HFFc6 (cell line): ENCODE data around the gene TENM4. TPM values are rescaled to one million over a fixed set of nuclear protein-coding genes. Genes with fewer than 3 reads are reported as not detected.

Experiments used
- DNase-seq: peaks from one replicate; pipeline ENCODE4 v3.0.0-alpha.2; 2018
- H3K27ac Mint-ChIP-seq: 2 replicates; pipeline ENCODE4 v1.8.0; 2020; ENCODE audit warnings: mild to moderate bottlenecking, mixed read lengths
- H3K27me3 Mint-ChIP-seq: 2 replicates; pipeline ENCODE4 v1.8.0; 2021; ENCODE audit warnings: mild to moderate bottlenecking, moderate library complexity, mixed read lengths; ENCODE audit not compliant: insufficient read depth
- H3K36me3 Mint-ChIP-seq: 2 replicates; pipeline ENCODE4 v1.8.0; 2021; ENCODE audit warnings: low read depth, mixed read lengths
- H3K4me1 Mint-ChIP-seq: 2 replicates; pipeline ENCODE4 v1.8.0; 2020; ENCODE audit warnings: low read depth, mixed read lengths
- H3K4me3 Mint-ChIP-seq: 2 replicates; pipeline ENCODE4 v1.8.0; 2020; ENCODE audit warnings: mild to moderate bottlenecking, moderate library complexity, mixed read lengths
- H3K9me3 Mint-ChIP-seq: 2 replicates; pipeline ENCODE4 v1.8.0; 2020; ENCODE audit warnings: mild to moderate bottlenecking, mixed read lengths
- total RNA-seq, 6 experiments: library from RNA; stranded (reverse); fragmentation: NEBNext Ultra II Directional; extraction: Animal tissue kit (Norgen Biotek cat#: 25700); gene quantifications; 2 replicates in 1 of 6; 3 replicates in 5 of 6; pipeline ENCODE4 v1.2.3, GENCODE V29; 2021
- TF ChIP-seq, protein P1 (sequence below): fragments of 200-600 bp; sonication (generic); IDR thresholded peaks from 2 replicates; pipeline ENCODE4 v1.5.0; 2021; ENCODE audit warnings: antibody characterized with exemption, mild to moderate bottlenecking

TENM4 gene
- total RNA-seq, 6 experiments from 2014 or later: 20.9 to 45.5 (median 26.5) TPM

DNA sequence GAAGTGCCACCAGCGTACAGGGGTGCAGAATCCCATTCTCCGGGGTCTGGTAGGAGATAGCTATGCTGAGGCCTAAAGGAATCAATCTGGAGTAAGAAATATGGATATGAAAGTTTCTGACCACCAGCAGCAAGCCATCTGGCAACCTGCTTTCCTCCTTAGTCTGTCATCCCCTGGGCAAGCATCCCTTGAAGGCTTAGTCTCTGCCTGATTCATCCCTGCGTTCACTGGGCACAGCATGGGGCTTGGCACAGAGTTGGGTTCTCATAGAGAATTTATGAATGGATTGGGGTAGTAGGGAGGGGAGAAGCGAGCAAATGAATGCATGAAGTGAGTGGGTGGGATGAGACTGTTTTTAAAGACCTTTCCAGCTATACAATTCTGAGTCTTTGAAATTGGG lies 780.4 kb downstream of the TENM4 start:
- Mint-ChIP-seq H3K9me3 (no peaks in the 10 kb centered on the region), H3K36me3 (peaks cover 26% of the 10 kb centered on the region), H3K4me1 (peaks cover 30% of the 10 kb centered on the region), H3K4me3 (no peak overlapping the region), H3K27ac (no peak overlapping the region), H3K27me3 (peaks cover 1% of the 10 kb centered on the region; the same call in 1 of the 2 replicates)
- DNase-seq: no peak
- TF ChIP-seq, protein P1, sequence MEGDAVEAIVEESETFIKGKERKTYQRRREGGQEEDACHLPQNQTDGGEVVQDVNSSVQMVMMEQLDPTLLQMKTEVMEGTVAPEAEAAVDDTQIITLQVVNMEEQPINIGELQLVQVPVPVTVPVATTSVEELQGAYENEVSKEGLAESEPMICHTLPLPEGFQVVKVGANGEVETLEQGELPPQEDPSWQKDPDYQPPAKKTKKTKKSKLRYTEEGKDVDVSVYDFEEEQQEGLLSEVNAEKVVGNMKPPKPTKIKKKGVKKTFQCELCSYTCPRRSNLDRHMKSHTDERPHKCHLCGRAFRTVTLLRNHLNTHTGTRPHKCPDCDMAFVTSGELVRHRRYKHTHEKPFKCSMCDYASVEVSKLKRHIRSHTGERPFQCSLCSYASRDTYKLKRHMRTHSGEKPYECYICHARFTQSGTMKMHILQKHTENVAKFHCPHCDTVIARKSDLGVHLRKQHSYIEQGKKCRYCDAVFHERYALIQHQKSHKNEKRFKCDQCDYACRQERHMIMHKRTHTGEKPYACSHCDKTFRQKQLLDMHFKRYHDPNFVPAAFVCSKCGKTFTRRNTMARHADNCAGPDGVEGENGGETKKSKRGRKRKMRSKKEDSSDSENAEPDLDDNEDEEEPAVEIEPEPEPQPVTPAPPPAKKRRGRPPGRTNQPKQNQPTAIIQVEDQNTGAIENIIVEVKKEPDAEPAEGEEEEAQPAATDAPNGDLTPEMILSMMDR: no peak

DNA sequence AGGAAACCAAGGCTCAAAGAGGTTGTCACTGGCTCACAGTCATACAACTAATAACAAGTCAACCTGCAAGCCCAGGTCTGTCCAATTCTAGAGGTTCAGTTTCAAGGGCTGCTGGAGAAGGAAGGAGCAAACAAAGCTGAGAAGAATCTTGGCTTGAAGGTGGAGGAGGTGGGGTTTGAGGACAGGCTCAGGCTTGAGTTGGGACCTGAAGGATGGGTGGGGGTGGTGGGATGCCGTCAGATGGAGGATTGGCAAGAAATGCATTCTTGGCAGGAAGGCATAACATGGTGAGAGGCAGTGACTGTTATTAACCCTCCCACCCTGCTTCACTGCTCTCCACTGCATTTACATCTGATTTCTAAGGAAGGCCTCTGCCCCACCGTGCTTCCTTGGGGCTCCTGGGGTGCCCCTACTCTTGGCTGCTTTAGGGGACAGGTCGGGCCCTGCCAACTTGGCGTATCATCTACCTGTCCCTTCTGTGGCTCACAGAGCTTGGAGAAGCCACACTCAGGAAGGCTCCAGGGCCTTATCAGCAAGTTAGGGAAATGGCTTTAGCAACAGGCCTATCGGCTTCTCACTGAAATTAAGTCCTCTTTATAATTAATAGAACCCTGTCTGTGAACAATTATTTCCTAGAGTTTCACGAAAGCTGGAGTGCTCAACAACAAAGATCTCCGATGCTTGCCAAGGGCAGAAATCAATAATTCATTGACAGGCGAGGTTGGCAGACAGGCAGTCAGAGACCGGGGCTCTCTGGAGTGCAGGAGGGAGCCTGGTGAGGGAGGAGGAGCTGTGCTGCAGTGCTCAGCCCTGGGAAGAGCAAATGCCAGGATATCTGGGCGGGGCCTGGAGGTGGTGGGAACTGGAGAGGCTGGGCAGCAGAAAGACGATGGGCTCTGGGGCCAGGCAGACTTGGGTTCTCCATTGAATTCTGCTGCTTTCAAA lies 781.2 kb downstream of the TENM4 start:
- Mint-ChIP-seq H3K27me3 (peaks cover 3% of the 10 kb centered on the region; the same call in 1 of the 2 replicates), H3K4me1 (peaks cover 21% of the 10 kb centered on the region), H3K36me3 (peaks cover 26% of the 10 kb centered on the region), H3K9me3 (no peaks in the 10 kb centered on the region), H3K27ac (no peak overlapping the region), H3K4me3 (no peak overlapping the region)
- no peak for DNase-seq
- TF ChIP-seq, protein P1: no peak

DNA sequence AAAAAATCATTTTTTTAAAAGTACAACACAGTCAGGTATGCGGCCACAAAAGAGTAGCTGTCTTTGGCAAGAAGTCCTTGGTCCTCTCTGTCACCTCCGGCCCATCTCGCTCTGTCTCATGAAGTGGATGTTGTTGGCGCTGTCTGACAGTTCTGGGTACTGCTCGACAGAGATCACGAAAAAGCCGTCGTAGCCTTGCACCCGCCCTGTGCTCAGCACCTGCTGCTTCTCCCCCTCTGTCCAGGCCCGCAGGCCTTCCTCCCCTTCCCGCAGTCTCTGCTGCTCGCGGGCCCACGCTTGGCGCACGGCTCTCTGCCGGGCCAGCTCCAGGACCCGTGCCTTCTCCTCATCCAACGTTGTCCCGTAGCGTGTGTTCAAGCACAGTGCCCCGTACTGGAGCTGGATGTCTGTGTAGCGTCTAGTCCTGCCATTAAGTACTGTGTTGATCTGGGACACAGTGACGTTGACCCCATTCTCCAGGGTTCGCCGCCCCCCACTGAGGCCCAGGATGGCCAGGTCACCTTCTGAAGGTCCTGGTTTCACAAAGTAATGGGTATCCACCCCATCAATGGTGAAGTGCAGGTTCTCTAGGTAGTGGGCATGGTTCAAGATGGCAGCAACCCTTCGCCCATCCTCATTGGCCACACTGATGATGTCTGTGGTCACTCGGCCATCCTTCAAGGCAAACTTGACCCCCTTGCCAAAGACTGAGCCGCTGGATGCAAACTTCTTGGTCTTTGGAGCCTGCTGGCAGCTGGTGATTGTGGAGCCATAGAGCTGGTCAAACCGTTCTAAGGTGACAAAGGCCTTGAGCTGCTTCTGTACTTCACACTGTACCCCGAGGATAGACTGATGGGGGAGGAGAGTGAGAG lies 782.6 kb downstream of the TENM4 start:
- DNase-seq: no peak
- H3K27me3 Mint-ChIP-seq: peaks cover 3% of the 10 kb centered on the region; the same call in 1 of the 2 replicates
- H3K36me3 Mint-ChIP-seq: peaks cover 21% of the 10 kb centered on the region
- TF ChIP-seq, protein P1: no peak
- peaks cover 8% of the 10 kb centered on the region for H3K4me1 Mint-ChIP-seq
- no peak overlapping the region for H3K4me3 Mint-ChIP-seq
- no peak overlapping the region for H3K27ac Mint-ChIP-seq
- H3K9me3 Mint-ChIP-seq: no peaks in the 10 kb centered on the region

DNA sequence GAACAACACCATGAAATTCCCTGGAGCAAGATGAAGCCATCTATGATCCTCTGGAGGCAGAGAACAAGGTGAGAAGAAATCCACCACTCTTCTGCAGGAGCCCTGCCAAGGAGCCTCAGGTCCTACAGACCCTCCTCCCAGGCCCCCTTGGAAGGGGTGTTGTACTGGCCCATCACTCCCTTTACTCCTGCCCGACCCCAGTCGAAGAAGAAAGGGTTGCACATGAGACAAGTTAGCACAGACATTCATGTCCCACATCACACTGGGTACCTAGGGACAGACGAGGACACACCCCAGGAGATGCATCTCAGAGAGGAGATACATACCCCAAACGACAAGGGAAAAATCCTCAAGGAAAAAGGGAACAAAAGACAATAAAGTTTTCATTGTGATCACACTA lies 783.4 kb downstream of the TENM4 start:
- Mint-ChIP-seq H3K36me3 (peaks cover 14% of the 10 kb centered on the region), H3K27ac (no peak overlapping the region), H3K27me3 (peaks cover 3% of the 10 kb centered on the region; the same call in 1 of the 2 replicates), H3K4me3 (no peak overlapping the region), H3K9me3 (no peaks in the 10 kb centered on the region), H3K4me1 (no peaks in the 10 kb centered on the region)
- TF ChIP-seq, protein P1: no peak
- DNase-seq: no peak

DNA sequence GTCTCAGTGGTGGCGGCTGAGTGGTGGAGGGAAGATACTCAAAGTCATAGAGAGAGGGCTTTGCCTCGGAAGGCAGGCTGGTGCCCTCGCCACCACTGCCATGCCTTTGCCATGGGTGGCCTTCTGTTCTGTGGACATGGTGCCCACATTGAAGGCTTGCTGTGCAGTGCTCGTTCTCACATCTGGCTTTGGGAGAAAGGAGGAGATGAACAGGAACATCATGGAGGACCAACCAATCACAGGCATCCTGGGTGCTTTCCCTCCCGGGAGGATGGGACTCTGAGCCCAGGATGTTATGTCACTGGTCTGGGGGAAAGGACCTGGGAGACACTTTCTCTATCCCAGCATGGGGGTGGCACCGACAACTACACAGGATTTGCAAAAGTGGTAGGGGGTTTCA lies 783.8 kb downstream of the TENM4 start:
- Mint-ChIP-seq H3K36me3 (peaks cover 13% of the 10 kb centered on the region), H3K27ac (no peak overlapping the region)
- DNase-seq: no peak

More for the DNA sequence above, 783.8 kb downstream of the TENM4 start:
- H3K4me1 Mint-ChIP-seq: no peaks in the 10 kb centered on the region
- H3K9me3 Mint-ChIP-seq: no peaks in the 10 kb centered on the region
- no peak overlapping the region for H3K4me3 Mint-ChIP-seq
- TF ChIP-seq, protein P1: no peak
- peaks cover 3% of the 10 kb centered on the region; the same call in 1 of the 2 replicates for H3K27me3 Mint-ChIP-seq
